HEK293 (cell line): ENCODE measurements around the gene TIMM13.

Experiments
- BCL11B ChIP-seq: fragments of 450-650 bp; formaldehyde crosslinking; IDR thresholded peaks from 2 replicates; pipeline ENCODE4 v1.5.1; 2016; ENCODE audit warnings: low read depth, missing biosample characterization, missing genetic modification characterization
- GLI2 ChIP-seq: fragments of 450-650 bp; formaldehyde crosslinking; IDR thresholded peaks from 2 replicates; pipeline ENCODE4; 2017; ENCODE audit warnings: missing biosample characterization, missing genetic modification characterization, low read depth, borderline replicate concordance
- GLIS2 ChIP-seq: fragments of 450-650 bp; formaldehyde crosslinking; IDR thresholded peaks from 2 replicates; pipeline ENCODE4 v1.5.1; 2016; ENCODE audit warnings: missing biosample characterization, missing genetic modification characterization
- HOXA7 ChIP-seq: sonication (generic); formaldehyde crosslinking; IDR thresholded peaks from 2 replicates; pipeline ENCODE4 v1.8.1; 2022; ENCODE audit warnings: missing genetic modification reagents, borderline replicate concordance
- KLF1 ChIP-seq: fragments of 450-650 bp; formaldehyde crosslinking; IDR thresholded peaks from 2 replicates; pipeline ENCODE4 v1.5.1; 2016; ENCODE audit warnings: missing biosample characterization, missing genetic modification characterization
- KLF16 ChIP-seq: fragments of 450-650 bp; formaldehyde crosslinking; IDR thresholded peaks from 2 replicates; pipeline ENCODE4 v1.5.1; 2017; ENCODE audit warnings: missing biosample characterization, missing genetic modification characterization
- MEIS1 ChIP-seq: sonication (generic); formaldehyde crosslinking; IDR thresholded peaks from 2 replicates; pipeline ENCODE4 v1.8.1; 2022; ENCODE audit warnings: missing genetic modification reagents, mild to moderate bottlenecking, borderline replicate concordance
- OSR2 ChIP-seq: fragments of 450-650 bp; formaldehyde crosslinking; IDR thresholded peaks from 2 replicates; pipeline ENCODE4 v1.5.1; 2016; ENCODE audit warnings: missing biosample characterization, missing genetic modification characterization
- OVOL3 ChIP-seq: fragments of 450-650 bp; formaldehyde crosslinking; IDR thresholded peaks from 2 replicates; pipeline ENCODE4 v1.5.1; 2016; ENCODE audit warnings: missing biosample characterization, missing genetic modification characterization
- SALL2 ChIP-seq: fragments of 450-650 bp; formaldehyde crosslinking; IDR thresholded peaks from 2 replicates; pipeline ENCODE4 v1.5.0; 2017; ENCODE audit warnings: missing biosample characterization, mild to moderate bottlenecking, missing genetic modification characterization, borderline replicate concordance
- TRIM28 ChIP-seq: IDR thresholded peaks from 2 replicates; pipeline ENCODE4 v1.6.1; 2011; ENCODE audit warnings: low read length, control low read depth, borderline replicate concordance
- YY1 ChIP-seq: fragments of 450-650 bp; formaldehyde crosslinking; IDR thresholded peaks from 2 replicates; pipeline ENCODE4 v1.5.1; 2018; ENCODE audit warnings: missing biosample characterization, missing genetic modification characterization
- ZBTB8A ChIP-seq: fragments of 450-650 bp; formaldehyde crosslinking; IDR thresholded peaks from 2 replicates; pipeline ENCODE4 v1.5.1; 2016; ENCODE audit warnings: missing biosample characterization, missing genetic modification characterization
- ZFHX2 ChIP-seq: fragments of 450-650 bp; formaldehyde crosslinking; conservative IDR thresholded peaks from 2 replicates; pipeline ENCODE4 v1.5.1; 2016; ENCODE audit warnings: missing biosample characterization, missing genetic modification characterization
- ZFP3 ChIP-seq: fragments of 450-650 bp; formaldehyde crosslinking; IDR thresholded peaks from 2 replicates; pipeline ENCODE4 v1.5.1; 2016; ENCODE audit warnings: low read depth, missing biosample characterization, missing genetic modification characterization
- ZFP69B ChIP-seq: fragments of 450-650 bp; formaldehyde crosslinking; IDR thresholded peaks from 2 replicates; pipeline ENCODE4 v1.5.1; 2016; ENCODE audit warnings: missing biosample characterization, missing genetic modification characterization
- ZNF155 ChIP-seq: fragments of 450-650 bp; formaldehyde crosslinking; IDR thresholded peaks from 2 replicates; pipeline ENCODE4 v1.5.1; 2016; ENCODE audit warnings: missing biosample characterization, missing genetic modification characterization
- ZNF202 ChIP-seq: fragments of 450-650 bp; formaldehyde crosslinking; IDR thresholded peaks from 2 replicates; pipeline ENCODE4 v1.5.1; 2016; ENCODE audit warnings: missing biosample characterization, missing genetic modification characterization, borderline replicate concordance
- ZNF248 ChIP-seq: fragments of 450-650 bp; formaldehyde crosslinking; IDR thresholded peaks from 2 replicates; pipeline ENCODE4 v1.5.1; 2017; ENCODE audit warnings: missing biosample characterization, missing genetic modification characterization
- ZNF311 ChIP-seq: fragments of 450-650 bp; formaldehyde crosslinking; IDR thresholded peaks from 2 replicates; pipeline ENCODE4 v1.5.1; 2017; ENCODE audit warnings: missing biosample characterization, missing genetic modification characterization, borderline replicate concordance
- ZNF350 ChIP-seq: fragments of 450-650 bp; formaldehyde crosslinking; IDR thresholded peaks from 2 replicates; pipeline ENCODE4 v1.5.0; 2017; ENCODE audit warnings: missing biosample characterization, mild to moderate bottlenecking, missing genetic modification characterization
- ZNF37A ChIP-seq: fragments of 450-650 bp; IDR thresholded peaks from 2 replicates; pipeline ENCODE4 v1.5.1; 2018; ENCODE audit warnings: missing biosample characterization, missing genetic modification characterization
- ZNF555 ChIP-seq: fragments of 450-650 bp; formaldehyde crosslinking; conservative IDR thresholded peaks from 2 replicates; pipeline ENCODE4 v1.5.1; 2017; ENCODE audit warnings: missing biosample characterization, mild to moderate bottlenecking, missing genetic modification characterization, inconsistent platforms
- ZNF596 ChIP-seq: fragments of 450-650 bp; IDR thresholded peaks from 2 replicates; pipeline ENCODE4 v1.5.0; 2018; ENCODE audit warnings: missing biosample characterization, mild to moderate bottlenecking, missing genetic modification characterization, moderate library complexity
- ZNF600 ChIP-seq: fragments of 450-650 bp; formaldehyde crosslinking; IDR thresholded peaks from 2 replicates; pipeline ENCODE4 v1.5.1; 2016; ENCODE audit warnings: missing biosample characterization, missing genetic modification characterization
- ZNF610 ChIP-seq: fragments of 450-650 bp; formaldehyde crosslinking; IDR thresholded peaks from 2 replicates; pipeline ENCODE4 v1.5.1; 2016; ENCODE audit warnings: missing biosample characterization, missing genetic modification characterization, borderline replicate concordance
- ZNF623 ChIP-seq: fragments of 450-650 bp; formaldehyde crosslinking; IDR thresholded peaks from 2 replicates; pipeline ENCODE4 v1.5.1; 2016; ENCODE audit warnings: missing biosample characterization, missing genetic modification characterization
- ZNF629 ChIP-seq: fragments of 450-650 bp; formaldehyde crosslinking; IDR thresholded peaks from 2 replicates; pipeline ENCODE4 v1.5.1; 2017; ENCODE audit warnings: missing biosample characterization, missing genetic modification characterization
- ZNF776 ChIP-seq: fragments of 450-650 bp; formaldehyde crosslinking; IDR thresholded peaks from 2 replicates; pipeline ENCODE4 v1.5.0; 2017; ENCODE audit warnings: missing biosample characterization, missing genetic modification characterization, borderline replicate concordance
- TF ChIP-seq, protein P1 (sequence below): fragments of 450-650 bp; formaldehyde crosslinking; IDR thresholded peaks from 2 replicates; pipeline ENCODE4 v1.5.1; 2017; ENCODE audit warnings: missing biosample characterization, mild to moderate bottlenecking, missing genetic modification characterization, moderate library complexity
- TF ChIP-seq, protein P2 (sequence below): fragments of 450-650 bp; formaldehyde crosslinking; IDR thresholded peaks from 2 replicates; pipeline ENCODE4 v1.5.1; 2016; ENCODE audit warnings: missing biosample characterization, missing genetic modification characterization
- TF ChIP-seq, protein P3 (sequence below): fragments of 450-650 bp; formaldehyde crosslinking; IDR thresholded peaks from 2 replicates; pipeline ENCODE4 v1.5.1; 2016; ENCODE audit warnings: missing biosample characterization, missing genetic modification characterization, borderline replicate concordance
- TF ChIP-seq, protein P4 (sequence below): fragments of 450-650 bp; formaldehyde crosslinking; IDR thresholded peaks from 2 replicates; pipeline ENCODE4 v1.5.1; 2017; ENCODE audit warnings: missing biosample characterization, missing genetic modification characterization

TIMM13 gene

DNA sequence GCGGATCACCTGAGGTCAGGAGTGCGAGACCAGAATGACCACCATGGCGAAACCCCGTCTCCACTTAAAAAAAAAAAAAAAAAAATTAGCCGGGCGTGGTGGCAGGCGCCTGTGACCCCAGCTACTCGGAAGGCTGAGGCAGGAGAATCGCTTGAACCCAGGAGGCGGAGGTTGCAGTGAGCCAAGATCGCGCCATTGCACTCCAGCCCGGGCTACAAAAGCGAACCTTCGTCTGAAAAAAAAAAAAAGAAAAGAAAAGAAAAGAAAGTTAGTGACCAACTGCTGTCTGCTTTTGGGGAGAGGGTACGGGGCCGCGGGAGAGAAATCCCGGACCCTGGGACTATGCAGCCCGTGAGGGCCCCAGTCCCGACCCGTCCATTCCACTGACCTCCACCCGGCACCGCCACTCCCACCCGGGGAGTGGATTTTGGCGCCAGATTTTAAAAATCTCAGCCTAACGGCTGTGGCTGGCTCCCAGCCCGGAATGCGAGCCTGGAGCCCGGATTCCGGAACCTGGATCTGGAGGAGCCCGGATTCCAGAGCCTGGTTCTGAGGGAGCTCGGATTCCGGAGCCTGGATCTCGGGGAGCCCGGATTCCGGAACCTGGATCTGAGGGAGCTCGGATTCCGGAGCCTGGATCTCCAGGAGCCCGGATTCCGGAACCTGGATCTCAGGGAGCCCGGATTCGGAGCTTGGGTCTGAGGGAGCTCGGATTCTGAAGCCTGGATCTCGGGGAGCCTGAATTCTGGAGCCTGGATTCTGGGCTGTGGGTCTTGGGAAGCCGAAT lies 35.4 kb upstream of the TIMM13 start (continued):
- TF ChIP-seq GLIS2 (tag by site-specific recombination) (peak; percentile 37; the same call in 1 of the 2 replicates), OSR2 (tag by site-specific recombination) (no peak), ZNF155 (tag by site-specific recombination) (no peak), ZNF623 (tag by site-specific recombination) (peak; percentile 36; the same call in 1 of the 2 replicates), YY1 (0 out of 2 replicates have a peak, but pooled peaks have one; percentile 42), ZNF629 (tag by site-specific recombination) (peak; percentile 83), KLF1 (tag by site-specific recombination) (peak; percentile 41), MEIS1 (CRISPR knock-in tag) (no peak), ZFP69B (tag by site-specific recombination) (peak; percentile 92), KLF16 (tag by site-specific recombination) (peak; percentile 55; the same call in 1 of the 2 replicates), OVOL3 (tag by site-specific recombination) (peak; percentile 43; the same call in 1 of the 2 replicates), ZNF311 (tag by site-specific recombination) (no peak), ZFHX2 (tag by site-specific recombination) (no peak), ZBTB8A (tag by site-specific recombination) (peak; percentile 92), ZNF37A (tag by site-specific recombination) (0 out of 2 replicates have a peak, but pooled peaks have one; percentile 43), ZNF600 (tag by site-specific recombination) (peak; percentile 59), TRIM28 (no peak), SALL2 (no peak), ZNF350 (tag by site-specific recombination) (no peak), HOXA7 (no peak), GLI2 (tag by site-specific recombination) (peak; percentile 62; the same call in 1 of the 2 replicates), ZNF248 (tag by site-specific recombination) (no peak), BCL11B (tag by site-specific recombination) (peak; percentile 90), ZFP3 (no peak), ZNF555 (tag by site-specific recombination) (no peak), ZNF596 (tag by site-specific recombination) (no peak), ZNF610 (tag by site-specific recombination) (no peak), ZNF776 (tag by site-specific recombination) (no peak), ZNF202 (tag by site-specific recombination) (no peak)
- TF ChIP-seq, protein P1, sequence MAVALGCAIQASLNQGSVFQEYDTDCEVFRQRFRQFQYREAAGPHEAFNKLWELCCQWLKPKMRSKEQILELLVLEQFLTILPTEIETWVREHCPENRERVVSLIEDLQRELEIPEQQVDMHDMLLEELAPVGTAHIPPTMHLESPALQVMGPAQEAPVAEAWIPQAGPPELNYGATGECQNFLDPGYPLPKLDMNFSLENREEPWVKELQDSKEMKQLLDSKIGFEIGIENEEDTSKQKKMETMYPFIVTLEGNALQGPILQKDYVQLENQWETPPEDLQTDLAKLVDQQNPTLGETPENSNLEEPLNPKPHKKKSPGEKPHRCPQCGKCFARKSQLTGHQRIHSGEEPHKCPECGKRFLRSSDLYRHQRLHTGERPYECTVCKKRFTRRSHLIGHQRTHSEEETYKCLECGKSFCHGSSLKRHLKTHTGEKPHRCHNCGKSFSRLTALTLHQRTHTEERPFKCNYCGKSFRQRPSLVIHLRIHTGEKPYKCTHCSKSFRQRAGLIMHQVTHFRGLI (tag by site-specific recombination): peak; percentile 62; the same call in 1 of the 2 replicates
- TF ChIP-seq, protein P2, sequence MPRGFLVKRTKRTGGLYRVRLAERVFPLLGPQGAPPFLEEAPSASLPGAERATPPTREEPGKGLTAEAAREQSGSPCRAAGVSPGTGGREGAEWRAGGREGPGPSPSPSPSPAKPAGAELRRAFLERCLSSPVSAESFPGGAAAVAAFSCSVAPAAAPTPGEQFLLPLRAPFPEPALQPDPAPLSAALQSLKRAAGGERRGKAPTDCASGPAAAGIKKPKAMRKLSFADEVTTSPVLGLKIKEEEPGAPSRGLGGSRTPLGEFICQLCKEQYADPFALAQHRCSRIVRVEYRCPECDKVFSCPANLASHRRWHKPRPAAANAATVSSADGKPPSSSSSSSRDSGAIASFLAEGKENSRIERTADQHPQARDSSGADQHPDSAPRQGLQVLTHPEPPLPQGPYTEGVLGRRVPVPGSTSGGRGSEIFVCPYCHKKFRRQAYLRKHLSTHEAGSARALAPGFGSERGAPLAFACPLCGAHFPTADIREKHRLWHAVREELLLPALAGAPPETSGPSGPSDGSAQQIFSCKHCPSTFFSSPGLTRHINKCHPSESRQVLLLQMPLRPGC (tag by site-specific recombination): peak; percentile 97
- TF ChIP-seq, protein P3, sequence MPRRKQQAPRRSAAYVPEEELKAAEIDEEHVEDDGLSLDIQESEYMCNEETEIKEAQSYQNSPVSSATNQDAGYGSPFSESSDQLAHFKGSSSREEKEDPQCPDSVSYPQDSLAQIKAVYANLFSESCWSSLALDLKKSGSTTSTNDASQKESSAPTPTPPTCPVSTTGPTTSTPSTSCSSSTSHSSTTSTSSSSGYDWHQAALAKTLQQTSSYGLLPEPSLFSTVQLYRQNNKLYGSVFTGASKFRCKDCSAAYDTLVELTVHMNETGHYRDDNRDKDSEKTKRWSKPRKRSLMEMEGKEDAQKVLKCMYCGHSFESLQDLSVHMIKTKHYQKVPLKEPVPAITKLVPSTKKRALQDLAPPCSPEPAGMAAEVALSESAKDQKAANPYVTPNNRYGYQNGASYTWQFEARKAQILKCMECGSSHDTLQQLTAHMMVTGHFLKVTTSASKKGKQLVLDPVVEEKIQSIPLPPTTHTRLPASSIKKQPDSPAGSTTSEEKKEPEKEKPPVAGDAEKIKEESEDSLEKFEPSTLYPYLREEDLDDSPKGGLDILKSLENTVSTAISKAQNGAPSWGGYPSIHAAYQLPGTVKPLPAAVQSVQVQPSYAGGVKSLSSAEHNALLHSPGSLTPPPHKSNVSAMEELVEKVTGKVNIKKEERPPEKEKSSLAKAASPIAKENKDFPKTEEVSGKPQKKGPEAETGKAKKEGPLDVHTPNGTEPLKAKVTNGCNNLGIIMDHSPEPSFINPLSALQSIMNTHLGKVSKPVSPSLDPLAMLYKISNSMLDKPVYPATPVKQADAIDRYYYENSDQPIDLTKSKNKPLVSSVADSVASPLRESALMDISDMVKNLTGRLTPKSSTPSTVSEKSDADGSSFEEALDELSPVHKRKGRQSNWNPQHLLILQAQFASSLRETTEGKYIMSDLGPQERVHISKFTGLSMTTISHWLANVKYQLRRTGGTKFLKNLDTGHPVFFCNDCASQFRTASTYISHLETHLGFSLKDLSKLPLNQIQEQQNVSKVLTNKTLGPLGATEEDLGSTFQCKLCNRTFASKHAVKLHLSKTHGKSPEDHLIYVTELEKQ (tag by site-specific recombination): peak; percentile 83; the same call in 1 of the 2 replicates
- TF ChIP-seq, protein P4, sequence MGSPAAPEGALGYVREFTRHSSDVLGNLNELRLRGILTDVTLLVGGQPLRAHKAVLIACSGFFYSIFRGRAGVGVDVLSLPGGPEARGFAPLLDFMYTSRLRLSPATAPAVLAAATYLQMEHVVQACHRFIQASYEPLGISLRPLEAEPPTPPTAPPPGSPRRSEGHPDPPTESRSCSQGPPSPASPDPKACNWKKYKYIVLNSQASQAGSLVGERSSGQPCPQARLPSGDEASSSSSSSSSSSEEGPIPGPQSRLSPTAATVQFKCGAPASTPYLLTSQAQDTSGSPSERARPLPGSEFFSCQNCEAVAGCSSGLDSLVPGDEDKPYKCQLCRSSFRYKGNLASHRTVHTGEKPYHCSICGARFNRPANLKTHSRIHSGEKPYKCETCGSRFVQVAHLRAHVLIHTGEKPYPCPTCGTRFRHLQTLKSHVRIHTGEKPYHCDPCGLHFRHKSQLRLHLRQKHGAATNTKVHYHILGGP (tag by site-specific recombination): no peak
